Nephron (organoid): ENCODE measurements around the gene TECR.

Experiments used
- H3K27ac Mint-ChIP-seq, 3 experiments: 2 replicates each; pipeline ENCODE4 v1.8.0; 2020; ENCODE audit warnings: mixed read lengths in 3 of 3, mild to moderate bottlenecking in 2 of 3, moderate library complexity in 1 of 3
- H3K27me3 Mint-ChIP-seq: 2 replicates; pipeline ENCODE4 v1.8.0; 2021; ENCODE audit warnings: low read depth, mild to moderate bottlenecking, moderate library complexity, mixed read lengths
- H3K36me3 Mint-ChIP-seq: 2 replicates; pipeline ENCODE4 v1.8.0; 2020; ENCODE audit warnings: low read depth, mixed read lengths
- H3K4me1 Mint-ChIP-seq: 2 replicates; pipeline ENCODE4 v1.8.0; 2020; ENCODE audit warnings: mixed read lengths
- H3K4me3 Mint-ChIP-seq, 3 experiments: 2 replicates each; pipeline ENCODE4 v1.8.0; 2020; ENCODE audit warnings: mild to moderate bottlenecking in 3 of 3, mixed read lengths in 3 of 3, moderate library complexity in 2 of 3
- H3K9me3 Mint-ChIP-seq: 2 replicates; pipeline ENCODE4 v1.8.0; 2020; ENCODE audit warnings: mixed read lengths
- CTCF ChIP-seq, 3 experiments: fragments of 200-600 bp; sonication (generic); IDR thresholded peaks; one replicate each; pipeline ENCODE4 v1.5.0; 2021; ENCODE audit warnings: antibody characterized with exemption in 3 of 3; ENCODE audit not compliant: unreplicated experiment in 3 of 3

TECR gene

GRCh38 chr19:14519245-14519859 lies 10.0 kb upstream of the TECR start:
- Mint-ChIP-seq H3K36me3 (peaks cover 25% of the 10 kb centered on the region), H3K27ac (peak overlapping the region; percentile 79 to 96 (median 93)), H3K4me1 (peaks cover 53% of the 10 kb centered on the region), H3K27me3 (no peaks in the 10 kb centered on the region), H3K9me3 (no peaks in the 10 kb centered on the region), H3K4me3 (peak overlapping the region; percentile 86 to 93 (median 88))
- TF ChIP-seq CTCF (IDR thresholded peaks at IDR 0.05; ENCODE audit: unreplicated experiment in 3 of 3), result no peak

GRCh38 chr19:14519860-14520407 lies 9.5 kb upstream of the TECR start:
- peak overlapping the region; percentile 86 to 93 (median 88) for H3K4me3 Mint-ChIP-seq
- H3K27ac Mint-ChIP-seq, result peak overlapping the region; percentile 79 to 96 (median 93)
- no peaks in the 10 kb centered on the region for H3K9me3 Mint-ChIP-seq
- H3K27me3 Mint-ChIP-seq, result no peaks in the 10 kb centered on the region
- TF ChIP-seq CTCF (IDR thresholded peaks at IDR 0.05; ENCODE audit: unreplicated experiment in 3 of 3), result no peak
- peaks cover 19% of the 10 kb centered on the region for H3K36me3 Mint-ChIP-seq
- H3K4me1 Mint-ChIP-seq, result peaks cover 47% of the 10 kb centered on the region

GRCh38 chr19:14520543-14520942 lies 8.9 kb upstream of the TECR start:
- no peak for TF ChIP-seq CTCF (IDR thresholded peaks at IDR 0.05; ENCODE audit: unreplicated experiment in 3 of 3)
- peaks cover 41% of the 10 kb centered on the region for H3K4me1 Mint-ChIP-seq
- H3K9me3 Mint-ChIP-seq, result no peaks in the 10 kb centered on the region
- H3K27ac Mint-ChIP-seq, result peak overlapping the region in 2 of 3 experiments; percentile 79 to 93
- H3K4me3 Mint-ChIP-seq, result peak overlapping the region in 1 of 3 experiments; percentile 27
- peaks cover 13% of the 10 kb centered on the region for H3K36me3 Mint-ChIP-seq
- H3K27me3 Mint-ChIP-seq, result no peaks in the 10 kb centered on the region

- Mint-ChIP-seq H3K9me3 (no peaks in the 10 kb centered on the region), H3K27me3 (no peaks in the 10 kb centered on the region), H3K4me3 (peak overlapping the region in 2 of 3 experiments; percentile 35 to 41), H3K36me3 (no peaks in the 10 kb centered on the region), H3K4me1 (peaks cover 23% of the 10 kb centered on the region), H3K27ac (peak overlapping the region in 2 of 3 experiments; percentile 3 to 11)
- TF ChIP-seq CTCF (IDR thresholded peaks at IDR 0.05; ENCODE audit: unreplicated experiment in 3 of 3), result no peak
Observed at GRCh38 chr19:14525729-14526128, 3.7 kb upstream of the TECR start.

- Mint-ChIP-seq H3K4me1 (peaks cover 25% of the 10 kb centered on the region), H3K36me3 (no peaks in the 10 kb centered on the region), H3K9me3 (no peaks in the 10 kb centered on the region), H3K27me3 (no peaks in the 10 kb centered on the region), H3K27ac (peak overlapping the region in 1 of 3 experiments; percentile 11), H3K4me3 (peak overlapping the region; percentile 2 to 35 (median 23))
- no peak for TF ChIP-seq CTCF (IDR thresholded peaks at IDR 0.05; ENCODE audit: unreplicated experiment in 3 of 3)
Observed at GRCh38 chr19:14526423-14526822, 3.0 kb upstream of the TECR start.
